NCI-H774 (cell line): Measurements from ENCODE around the gene KANSL3.
"Not testable (repeated sequence)": the region's sequence is repeated elsewhere in the genome, so short reads cannot be mapped to it uniquely, and the experiment has no call there.

Source experiments
- DNase-seq: peaks from one replicate; lab custom pipeline; 2025; lab: John Stamatoyannopoulos, UW

Gene KANSL3

DNA sequence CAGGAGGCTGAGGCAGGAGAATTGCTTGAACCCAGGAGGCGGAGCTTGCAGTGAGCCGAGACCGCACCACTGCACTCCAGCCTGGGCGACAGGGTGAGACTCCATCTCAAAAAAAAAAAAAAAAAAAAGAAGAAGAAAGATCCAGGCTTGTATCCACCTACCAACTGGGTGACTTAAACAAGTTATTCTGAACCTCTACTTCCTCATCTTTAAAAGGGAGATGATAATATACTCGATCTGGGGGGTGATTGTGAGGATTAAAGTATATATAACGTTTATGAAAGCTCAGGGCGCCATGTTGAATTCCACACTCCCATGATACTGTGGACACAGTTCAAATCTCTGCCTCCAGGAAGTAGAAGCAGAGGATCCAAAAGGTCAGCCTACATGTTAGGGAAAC, 16.7 kb upstream of the KANSL3 start:
- DNase-seq: not testable (repeated sequence)

DNA sequence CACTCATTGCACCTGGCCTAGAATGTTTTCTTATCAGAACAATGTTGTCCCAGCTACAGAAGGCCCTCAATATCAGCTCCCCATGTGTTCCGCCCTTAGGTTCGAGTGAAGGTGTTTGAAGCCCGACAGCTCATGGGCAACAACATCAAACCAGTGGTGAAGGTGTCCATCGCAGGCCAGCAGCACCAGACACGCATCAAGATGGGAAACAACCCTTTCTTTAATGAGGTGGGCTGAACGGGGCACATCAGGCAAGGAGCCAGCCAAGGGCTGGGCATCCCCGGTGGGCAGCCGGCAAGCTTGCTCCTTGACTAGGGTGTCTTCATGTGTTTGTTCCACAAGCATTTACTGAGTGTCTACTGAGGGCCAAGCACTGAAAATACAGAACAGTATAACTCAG, 13.7 kb upstream of the KANSL3 start:
- DNase-seq: no peak

DNA sequence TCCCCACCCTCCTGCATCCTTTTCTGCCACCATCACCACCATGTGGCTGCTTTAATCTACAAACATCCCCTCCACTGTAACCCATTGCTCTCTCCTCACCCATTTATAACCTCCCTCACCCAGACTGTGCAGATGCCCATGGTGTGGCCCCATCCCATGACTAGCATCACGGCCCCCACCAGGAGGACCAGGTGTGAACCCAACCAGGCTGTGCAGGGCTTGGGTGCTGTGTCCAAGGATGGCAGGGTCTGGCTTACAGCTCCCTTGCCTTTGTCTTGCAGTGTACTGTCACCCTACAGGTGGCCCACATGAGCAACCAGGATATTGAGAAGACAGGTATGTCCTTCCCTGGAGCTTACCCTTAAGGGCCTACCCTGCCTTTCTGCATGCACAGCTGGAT, 11.2 kb upstream of the KANSL3 start:
- no peak for DNase-seq

DNA sequence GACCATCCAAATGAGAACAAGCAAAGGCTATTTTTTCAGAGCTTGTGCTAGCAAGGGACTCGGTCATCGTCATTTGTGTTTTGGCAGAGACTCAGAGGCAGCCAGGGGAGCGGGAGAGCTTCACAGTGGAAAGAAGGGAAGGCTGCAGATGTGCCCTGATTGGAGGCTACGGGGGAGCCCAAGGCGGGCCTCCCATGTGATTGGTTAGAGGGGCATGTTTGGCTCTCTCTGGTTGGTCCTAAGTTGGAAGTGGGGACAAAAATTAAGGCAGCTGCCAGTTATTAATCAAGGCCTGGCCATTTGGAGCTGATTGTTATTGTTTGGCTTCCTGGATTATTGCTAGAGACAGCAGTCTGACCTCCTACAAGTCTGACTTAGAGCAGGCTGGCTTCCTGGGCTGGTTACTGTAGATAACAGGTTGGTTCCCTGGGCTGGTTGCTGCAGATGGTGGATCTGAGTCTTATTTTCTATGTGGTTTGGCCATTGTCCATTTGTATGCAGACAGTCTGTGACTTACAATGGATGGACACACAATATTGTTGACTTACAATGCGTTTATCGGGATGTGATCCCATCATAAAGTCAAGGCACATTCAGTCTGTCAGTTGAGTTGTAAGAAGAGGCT, 10.3 kb upstream of the KANSL3 start:
- DNase-seq: no peak

DNA sequence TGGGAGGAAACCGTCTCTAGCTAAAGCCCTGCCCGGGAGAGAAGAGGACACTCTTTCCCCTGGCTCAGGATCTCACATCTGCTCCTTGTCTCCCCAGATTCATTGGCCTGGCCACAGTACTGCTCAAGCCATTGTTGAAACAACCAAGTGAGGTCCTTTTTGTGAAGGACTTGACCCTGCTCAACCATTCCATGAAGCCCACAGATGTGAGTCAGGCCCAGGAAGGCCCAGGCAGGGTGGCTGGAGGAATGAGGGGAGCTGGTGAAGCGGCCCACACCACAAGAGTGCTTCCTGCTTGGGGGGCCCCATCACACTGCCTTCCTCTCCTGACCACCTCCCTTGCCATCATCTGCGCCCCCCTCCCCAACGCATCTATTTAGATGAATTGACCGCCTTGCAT, 9.6 kb upstream of the KANSL3 start:
- DNase-seq: no peak

DNA sequence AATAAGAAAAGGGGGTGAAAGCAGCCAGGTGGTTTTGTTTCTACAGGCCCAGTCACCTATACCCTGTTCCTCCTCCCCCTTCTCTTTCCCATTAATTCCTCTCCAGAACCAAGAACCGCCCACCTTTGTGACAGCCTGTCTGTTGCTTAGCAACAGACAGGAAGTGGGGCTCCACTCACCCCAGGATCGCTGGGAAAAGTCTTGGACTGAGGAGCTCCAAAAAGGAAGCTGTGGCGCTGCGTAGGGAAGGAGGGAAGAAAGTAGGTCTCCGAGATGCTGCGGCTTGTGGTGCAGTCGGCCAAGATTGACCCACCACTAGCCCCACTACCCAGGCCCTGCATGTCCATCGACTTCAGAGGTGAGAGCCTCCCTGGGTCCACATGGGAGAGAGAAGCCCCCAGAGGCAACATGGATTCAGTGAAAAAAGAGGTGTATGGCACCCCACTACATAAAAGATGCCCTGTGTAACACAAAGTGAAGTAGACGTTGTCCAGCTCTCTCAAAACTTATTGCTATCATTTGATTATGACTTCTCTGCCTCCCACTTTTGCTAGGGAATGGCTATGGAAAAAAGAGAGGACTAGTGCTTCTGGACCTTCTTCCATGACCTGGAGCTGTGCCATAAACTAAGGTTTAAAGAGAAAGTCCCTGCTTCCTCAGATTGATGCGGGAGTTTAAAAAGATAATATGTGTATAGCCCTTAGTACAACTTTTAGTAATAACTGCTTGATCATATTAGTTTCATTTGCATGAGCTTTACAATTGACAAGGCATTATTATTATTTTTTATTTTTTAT, 4.7 kb upstream of the KANSL3 start, which contains the start of gene FER1L5:
Gene FER1L5, plus strand, starts transcription at position 201 of the 797 bp plus-strand sequence. Its CDS starts 73 bp downstream, at position 274.
- peak; percentile 3 for DNase-seq

DNA sequence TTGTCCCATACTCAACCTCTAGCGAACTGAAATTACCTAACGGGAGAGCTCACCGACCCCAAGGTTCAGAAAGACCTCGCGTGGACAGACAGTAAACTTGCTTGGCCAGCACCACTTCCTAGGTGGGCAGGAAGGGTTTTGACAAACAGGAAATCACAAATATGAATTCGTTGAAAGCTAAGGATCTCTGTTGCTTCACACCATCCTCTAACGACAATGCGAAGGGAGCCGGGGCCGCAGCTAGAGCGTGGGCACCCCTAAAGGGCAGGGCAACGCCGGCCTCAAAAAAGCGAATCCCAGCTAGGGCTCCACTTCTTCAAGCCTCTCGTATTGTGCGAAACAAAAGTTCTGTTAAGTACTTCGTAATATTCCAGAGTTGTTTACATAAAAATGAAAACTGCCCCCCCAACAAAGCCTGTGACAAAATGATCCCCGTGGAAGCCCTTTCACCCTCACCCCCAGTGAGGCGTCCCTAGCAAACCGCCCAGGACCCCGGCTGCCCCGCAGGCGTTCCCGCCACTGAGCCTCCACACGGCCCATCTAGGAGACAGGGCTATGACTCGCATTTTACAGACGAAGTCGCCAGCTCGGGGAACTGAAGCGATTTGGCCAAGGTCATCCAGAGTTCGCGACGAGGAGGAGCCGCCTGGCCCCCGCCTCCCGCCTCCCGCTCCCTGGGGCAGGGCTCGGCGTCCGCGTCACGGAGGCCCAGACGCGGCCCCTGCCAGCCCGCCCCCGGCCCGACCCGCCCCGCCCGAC, 548 bp downstream of the KANSL3 start:
- peak; percentile 62 for DNase-seq

DNA sequence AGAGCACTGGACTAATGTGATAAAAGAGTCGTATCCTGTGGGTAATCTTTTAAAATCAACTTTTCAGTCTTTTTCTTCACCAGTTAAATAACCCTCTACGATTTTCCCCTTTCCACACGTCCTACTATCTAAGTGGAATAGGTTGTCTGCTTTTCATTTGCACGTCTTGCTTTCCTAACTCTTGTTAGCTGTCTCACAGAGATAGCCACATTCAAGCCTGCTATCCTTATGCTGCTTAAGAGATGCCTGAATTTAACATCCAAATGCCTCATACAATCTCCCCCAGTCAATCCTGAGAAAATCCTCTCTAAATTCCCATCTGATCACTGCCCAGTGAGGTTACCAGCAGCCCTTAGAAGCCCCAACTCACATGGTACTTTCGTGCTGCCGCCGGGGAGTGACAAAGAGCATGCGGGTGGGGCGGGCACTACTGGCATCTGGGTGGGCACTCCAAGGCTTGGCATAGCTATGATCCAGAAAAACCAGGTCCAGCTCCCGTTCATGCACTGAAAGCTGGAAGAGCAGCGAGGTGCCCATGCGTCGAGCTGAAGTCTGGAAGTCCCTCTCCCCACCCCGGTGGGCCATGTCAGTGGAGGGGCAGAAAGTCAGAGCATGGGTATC, 1.5 kb downstream of the KANSL3 start:
- DNase-seq: no peak

DNA sequence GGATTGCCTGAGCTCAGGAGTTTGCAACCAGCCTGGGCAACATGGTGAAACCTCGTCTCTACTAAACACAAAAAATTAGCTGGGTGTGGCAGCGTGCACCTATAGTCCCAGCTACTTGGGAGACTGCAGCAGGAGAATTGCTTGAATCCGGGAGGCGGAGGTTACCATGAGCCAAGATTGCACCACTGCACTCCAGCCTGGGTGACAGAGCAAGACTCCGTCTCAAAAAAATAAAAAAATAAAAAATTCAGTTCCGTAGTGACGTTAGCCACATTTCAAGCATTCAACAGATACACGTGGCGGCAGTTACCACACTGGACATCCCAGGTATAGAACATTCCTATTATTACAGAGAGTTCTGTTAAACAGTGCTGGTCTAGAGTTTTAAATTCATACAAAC, 4.5 kb downstream of the KANSL3 start:
- DNase-seq: no peak

DNA sequence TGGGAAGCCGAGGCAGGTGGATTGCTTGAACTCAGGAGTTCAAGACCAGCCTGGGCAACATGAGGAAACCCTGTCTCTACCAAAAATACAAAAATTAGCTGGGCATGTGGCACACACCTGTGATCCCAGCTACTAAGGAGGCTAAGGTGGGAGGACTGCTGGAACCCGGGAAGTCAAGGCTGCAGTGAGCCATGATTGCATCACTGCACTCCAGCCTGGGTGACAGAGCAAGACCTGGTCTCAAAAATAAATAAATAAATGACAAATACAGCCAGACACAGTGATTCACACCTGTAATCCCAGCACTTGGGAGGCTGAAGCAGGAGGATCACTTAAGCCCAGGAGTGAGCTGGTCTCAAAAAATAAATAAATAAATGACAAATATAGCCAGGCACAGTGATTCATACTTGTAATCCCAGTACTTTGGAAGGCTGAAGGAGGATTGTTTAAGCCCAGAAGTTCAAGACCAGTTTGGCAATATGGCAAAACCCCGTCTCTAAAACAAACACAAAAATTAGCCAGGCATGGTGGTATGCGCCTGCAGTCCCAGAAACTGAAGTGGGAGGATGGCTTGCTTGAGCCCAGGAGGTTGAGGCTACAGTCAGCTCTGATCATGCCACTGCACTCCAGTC, 6.2 kb downstream of the KANSL3 start:
- no peak for DNase-seq

DNA sequence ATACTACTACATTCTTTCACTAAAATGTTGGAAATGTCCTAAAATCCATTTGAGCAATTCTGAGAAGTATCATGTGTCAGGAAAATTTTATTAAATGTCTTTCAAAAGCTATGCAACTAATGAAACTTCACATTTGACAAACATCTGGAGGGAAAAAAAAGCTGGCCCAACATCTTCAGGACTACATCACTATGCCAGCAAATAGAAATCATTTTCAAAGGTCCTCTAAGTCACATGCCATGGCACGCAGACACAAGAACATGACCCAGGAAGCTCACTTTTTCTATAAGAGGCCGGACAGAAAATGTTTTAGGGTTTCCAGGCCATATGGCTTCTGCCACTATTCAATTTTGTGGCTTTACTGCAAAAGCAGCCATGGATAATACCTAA, 11.6 kb downstream of the KANSL3 start:
- no peak for DNase-seq

DNA sequence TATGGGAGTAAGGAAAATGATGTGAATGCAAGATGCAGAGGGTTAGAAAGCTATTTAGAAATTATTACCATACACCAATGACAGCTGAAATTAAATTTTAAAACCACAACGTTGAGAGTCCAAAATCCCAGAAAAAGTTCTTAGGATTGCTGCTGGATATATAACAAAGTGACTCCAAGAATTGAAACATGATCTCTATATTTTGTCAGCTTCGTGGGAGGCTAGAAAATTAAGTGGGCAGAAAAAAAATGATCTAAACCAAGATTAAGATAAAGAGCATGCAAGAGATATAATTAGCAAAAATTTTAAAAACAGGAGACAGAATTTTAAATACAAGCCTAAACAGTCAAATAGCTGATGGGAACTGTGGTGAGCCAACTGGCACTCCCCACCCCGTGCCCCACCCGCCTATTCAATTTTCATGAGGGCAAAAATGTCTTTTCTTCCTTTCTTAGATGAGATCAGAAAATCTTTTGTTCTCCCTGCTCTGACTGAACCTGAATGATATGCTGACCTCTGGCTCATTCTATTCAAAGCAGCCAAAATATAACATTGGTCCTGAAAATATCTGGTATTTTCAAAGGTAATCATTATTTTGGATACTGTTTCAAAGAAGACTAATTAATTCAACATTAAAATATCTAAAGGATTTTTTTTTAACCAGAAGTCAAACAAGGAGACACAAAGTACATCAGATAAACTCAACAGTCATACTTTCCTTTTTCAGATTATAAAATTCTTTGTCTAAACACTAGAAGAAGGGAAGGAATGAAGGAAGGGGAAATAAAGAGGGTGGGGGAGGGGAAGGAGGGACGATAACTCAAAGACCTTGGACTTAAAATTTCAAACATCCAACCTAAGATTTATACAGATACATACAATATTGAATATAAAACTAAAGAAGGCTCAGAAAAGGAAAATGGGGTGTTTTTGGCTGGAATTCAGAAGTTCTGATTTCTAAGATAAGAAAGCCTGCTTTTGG, 12.2 kb downstream of the KANSL3 start:
- no peak for DNase-seq

DNA sequence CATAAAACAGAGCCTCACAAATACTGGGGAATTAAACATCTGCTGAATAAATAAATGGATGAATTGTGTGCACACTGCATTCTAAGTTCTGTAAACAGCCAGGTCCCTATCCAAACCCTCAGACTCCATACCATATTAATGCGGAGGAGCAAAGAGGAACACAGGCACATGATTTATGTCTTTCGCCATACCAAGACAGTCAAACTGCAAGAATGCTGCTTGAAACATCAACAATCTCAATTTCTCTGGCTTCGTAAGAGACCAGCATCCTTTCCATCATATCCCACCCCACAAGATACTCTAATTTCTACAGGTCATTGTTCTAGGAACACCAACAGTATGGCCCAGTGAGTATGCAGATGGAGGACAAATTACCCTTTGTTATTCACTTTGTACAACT, 15.0 kb downstream of the KANSL3 start:
- DNase-seq: no peak

DNA sequence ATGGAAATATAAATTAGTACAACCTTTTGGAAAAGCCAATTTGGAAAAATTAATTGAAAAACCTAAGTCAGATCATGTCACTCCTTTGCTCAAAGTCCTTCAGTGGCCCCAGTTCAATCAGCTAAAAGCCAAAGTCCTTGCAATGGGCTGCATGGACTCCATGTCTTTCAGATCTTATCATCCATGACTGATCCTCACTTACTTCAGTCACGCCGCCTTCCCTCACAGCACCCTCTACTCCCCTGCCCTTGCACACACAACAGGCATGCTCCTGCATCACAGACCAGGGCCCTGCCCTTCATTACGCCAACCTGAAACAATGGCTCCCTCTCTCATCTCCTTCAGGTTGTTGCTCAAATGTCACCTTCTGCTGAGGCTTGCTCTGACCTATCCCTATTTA, 15.6 kb downstream of the KANSL3 start:
- no peak for DNase-seq

DNA sequence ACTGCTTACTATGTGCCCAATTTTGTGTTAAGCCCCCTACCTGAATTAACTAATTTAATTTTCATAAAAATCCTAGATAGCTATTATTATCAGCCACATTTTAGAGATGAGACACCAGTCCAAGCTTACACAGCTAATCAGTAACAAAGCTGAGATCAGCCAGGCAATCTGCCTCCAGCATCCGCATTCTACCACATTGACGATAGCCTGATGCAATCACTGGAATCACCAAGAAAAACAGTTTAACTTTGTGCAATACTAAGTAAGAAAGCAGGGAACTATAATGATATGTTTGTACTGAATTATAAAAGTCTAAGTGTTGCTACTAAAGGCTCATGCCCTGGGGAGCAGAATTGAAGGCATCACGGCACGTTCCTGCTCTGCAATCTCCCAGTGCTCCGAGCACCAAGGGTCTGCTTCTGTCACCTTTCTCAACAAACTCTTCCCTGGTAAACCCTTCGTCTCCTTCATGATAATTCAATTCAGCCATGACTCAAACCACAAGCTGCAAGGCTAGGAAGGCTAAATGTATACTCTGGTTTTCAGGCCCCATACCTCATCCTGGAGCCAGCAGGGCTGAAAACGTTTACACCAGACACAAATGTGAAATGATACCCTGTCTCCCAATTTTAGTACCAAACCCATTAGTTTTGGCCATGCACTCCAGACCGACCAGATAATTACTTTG, 19.4 kb downstream of the KANSL3 start:
- no peak for DNase-seq

DNA sequence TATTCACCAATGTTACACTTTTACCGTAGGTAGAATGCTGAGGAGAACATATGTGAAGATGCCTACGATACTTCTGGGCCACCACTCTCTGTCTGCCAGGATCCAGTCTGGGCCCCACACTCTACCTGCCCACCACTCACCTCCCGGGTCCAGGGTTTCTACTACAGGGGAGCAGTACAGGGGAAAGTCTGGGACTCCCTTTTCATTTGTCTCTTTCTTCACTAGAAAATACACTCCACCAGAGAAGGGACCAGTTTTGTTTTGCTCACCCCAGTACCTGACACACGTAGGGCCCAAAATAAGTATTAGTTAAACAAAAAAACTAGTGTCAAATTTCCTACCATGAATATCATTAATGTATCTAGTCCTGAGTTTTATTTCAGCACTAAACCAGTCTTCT, 21.1 kb downstream of the KANSL3 start:
- no peak for DNase-seq

DNA sequence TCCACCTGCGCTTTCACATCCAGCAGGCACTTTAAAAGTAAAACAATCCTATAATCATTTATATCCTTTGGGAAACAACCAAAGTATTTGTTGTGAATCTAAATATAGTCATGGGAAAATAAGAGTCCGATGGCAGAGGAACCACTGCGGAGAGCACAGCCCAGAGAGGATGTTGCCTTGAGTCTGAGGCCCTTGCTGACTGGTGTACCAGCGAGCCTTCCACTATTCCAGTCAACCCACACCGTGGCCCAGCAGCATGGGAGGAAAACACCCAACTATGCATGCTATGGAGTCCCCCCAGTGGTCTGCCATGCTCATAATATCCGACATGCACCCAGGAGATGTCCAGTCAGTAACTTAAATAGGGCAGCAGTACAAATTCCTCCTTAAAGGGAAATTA, 21.6 kb downstream of the KANSL3 start:
- no peak for DNase-seq

DNA sequence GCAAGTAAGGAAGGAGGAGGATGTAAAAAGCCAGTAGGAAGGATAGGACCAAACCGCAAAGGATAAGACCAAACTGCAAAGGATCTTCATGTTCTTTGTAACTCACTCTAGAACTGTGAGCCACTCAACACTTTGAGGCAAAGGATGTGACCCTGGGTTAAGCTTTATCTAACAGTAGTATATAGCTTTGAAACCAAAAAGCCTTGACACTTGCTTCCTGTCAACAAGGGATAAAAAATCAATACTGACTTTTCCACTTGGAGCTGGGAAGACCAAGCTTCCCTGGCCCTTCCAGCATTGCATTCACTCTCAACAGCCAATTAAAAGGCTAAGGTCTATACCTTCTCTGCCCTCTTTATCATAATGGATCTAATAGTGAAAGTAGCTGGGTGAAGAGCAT, 22.0 kb downstream of the KANSL3 start:
- DNase-seq: no peak

DNA sequence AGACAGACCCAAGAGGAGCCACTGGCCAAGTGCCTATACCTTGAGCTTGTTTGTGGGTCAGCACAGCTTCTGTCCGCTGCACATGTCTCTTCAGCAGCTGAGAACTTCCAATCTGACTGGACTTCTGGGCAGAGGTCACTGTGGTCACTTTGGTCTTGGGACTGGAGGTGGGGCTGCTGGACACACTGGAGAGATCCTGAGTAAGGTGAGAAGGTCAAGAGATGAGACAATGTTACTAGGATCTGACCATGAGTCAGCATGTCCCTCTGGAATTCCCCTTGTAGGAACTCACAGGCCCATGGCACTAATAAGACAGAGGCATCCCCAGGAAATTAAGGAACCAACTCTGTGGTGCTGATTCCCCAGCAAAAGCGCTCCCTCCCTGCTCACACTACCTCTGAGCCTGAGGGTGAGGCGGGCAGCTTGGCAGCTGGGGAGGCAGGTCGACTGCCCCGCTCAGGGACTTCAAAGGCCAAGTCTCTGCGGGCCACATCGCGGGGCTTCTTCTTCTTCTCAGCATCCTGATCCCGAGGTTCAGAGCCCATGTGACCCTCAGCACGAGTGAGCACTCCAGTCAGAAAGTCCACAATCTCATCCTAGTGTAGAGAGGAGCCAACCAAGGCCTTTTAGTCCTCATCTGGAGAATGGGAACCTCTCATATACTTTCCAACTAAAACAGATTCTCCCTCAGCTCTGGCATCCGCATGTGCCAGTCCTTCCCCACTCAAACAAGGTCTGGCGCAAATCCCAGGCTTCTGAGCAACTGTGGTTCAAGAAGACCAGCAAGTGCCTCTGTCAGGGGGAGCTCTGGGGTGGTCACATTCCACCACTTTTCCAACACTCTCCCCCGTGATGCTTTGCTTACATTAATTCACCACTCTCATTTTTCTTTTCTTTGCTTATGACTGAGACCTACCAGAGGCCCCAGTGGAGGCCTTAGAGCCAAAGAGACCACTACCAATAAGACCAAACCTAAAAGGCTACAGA, 29.4 kb downstream of the KANSL3 start:
- DNase-seq: no peak
